Activated CD4-positive, alpha-beta T cell treated with anti-CD3 and anti-CD28 coated beads, Interleukin-2, amount 50 U/mL, for 4 hours (primary cell): ENCODE data around the gene KRTAP12-1.
A peak's percentile ranks its signal among the peaks of the same experiment; 100 is the strongest.

ENCODE experiments used
- DNase-seq, 2 experiments: peaks; one replicate each; pipeline ENCODE4 v3.0.0-alpha.2; 2020

KRTAP12-1 gene

GRCh38 chr21:44710756-44711326, 28.9 kb upstream of the KRTAP12-1 start:
- DNase-seq = no peak

GRCh38 chr21:44710294-44710665, 28.3 kb upstream of the KRTAP12-1 start:
- DNase-seq = no peak

DNA sequence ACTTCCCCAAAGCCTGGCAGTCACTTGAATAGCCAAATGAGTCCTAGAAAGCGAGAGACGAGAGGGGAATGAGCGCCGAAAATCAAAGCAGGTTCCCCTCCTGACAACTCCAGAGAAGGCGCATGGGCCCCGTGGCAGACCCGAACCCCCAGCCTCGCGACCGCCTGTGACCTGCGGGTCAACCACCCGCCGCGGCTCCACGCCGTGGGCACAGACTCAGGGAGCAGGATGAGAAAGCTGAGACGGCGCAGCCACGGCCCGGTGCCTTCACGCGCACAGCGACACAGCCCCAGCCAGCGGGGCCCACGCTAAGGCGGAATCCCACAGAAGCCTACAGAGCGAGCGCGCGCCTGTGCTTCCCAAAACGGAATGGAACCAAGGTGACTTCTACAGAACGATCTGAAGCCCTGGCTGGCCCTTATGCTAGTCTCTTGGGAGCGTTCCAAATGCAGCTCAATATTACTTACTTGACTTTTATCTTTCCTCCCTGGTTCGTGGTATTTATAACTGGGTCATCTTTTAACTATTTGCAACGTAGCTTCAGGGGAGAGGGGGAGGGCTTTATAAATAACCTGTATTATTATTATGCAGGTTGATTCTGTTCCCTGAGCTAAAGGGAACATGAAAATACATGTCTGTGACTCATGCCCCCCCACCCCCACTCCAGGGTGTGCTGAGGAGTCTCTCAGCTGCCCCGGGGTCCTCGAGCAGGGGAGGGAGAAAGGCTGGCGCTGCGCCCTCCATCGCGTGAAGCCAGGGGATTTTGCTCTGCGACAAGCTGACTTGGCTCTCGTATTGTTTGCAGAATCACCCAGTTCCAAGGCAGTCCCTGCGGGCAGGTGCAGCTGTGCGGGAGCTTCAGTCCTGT, 27.7 kb upstream of the KRTAP12-1 start:
- DNase-seq = peak; percentile 20 to 39

GRCh38 chr21:44708866-44709425, 27.0 kb upstream of the KRTAP12-1 start:
- DNase-seq = no peak

DNA sequence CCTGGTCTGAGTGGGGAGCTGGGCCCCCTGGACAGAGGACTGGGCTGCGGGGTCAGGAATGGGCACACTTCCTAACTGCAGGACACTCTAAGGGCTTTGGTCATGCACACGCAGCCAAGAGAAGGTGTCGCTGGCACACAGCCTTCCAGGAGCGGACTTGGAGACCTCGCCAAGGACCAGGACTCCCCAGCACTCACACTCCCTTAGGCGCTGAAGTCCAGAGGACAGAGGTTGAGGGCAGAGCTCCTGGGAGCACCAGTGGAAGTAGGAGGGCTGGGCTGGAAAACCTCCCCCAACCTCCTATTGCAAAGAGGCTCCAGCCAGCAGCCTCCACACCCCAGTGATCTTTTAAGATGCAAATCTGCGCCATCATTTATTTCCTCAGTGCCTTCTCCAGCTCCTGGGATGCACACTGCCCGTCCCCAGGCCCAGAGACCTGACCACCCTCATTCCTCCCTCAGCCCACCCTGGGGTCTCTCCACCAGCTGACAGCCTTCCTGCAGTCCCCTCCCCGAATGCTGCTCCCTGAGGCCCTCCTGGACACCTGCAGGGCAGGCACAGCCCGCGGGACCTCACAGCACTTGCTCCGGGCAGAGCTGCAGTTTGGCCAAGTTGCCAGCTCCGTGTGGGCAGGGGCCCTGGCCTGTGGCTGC, 26.4 kb upstream of the KRTAP12-1 start:
- DNase-seq = no peak

DNA sequence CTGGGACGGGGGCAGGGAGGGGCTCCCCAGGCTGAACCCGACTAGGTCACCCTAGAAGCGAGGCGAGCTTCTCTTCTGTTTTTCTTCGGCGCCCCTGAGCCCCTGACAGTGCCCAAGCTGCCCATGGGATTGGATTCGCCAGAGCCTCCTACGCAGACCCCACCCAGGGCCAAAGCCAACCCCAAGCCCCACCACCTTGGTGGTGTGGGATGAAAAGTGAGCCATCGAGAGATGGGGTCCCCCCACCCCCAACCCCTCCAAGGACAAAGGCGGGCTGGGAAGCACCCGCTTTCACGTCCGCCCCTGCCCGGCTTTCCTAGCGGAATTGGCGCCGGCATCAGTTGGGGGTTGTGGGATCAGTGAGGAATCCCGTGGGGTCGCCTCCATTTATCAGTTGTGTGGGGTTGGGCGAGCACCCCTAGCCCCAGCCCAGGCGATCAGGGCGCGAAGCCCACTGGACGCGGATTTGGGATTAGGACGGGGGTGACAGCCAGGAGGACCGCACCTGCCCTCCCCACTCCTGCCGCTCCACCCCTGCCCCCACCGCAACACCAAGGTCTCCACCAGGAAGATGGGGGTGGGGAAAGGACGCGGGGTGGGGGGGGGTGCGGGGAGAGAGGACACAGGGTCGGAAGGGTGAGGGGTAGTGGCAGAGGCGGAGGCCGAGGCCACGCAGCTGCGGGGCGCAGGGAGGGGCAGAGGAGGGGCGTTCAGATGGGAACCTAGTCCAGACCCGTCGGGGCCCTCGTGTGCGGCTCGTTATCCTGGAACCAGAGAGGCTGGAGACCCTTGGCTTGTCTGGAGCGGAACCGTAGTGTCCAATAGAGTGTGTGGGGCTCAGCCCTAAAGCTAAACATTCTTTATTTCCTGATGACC, 25.0 kb upstream of the KRTAP12-1 start:
- DNase-seq = no peak

GRCh38 chr21:44706026-44706705, 24.2 kb upstream of the KRTAP12-1 start:
- DNase-seq = no peak

- no peak for DNase-seq
These were observed 22.7 kb upstream of the KRTAP12-1 start for GRCh38 chr21:44704636-44705001.

DNA sequence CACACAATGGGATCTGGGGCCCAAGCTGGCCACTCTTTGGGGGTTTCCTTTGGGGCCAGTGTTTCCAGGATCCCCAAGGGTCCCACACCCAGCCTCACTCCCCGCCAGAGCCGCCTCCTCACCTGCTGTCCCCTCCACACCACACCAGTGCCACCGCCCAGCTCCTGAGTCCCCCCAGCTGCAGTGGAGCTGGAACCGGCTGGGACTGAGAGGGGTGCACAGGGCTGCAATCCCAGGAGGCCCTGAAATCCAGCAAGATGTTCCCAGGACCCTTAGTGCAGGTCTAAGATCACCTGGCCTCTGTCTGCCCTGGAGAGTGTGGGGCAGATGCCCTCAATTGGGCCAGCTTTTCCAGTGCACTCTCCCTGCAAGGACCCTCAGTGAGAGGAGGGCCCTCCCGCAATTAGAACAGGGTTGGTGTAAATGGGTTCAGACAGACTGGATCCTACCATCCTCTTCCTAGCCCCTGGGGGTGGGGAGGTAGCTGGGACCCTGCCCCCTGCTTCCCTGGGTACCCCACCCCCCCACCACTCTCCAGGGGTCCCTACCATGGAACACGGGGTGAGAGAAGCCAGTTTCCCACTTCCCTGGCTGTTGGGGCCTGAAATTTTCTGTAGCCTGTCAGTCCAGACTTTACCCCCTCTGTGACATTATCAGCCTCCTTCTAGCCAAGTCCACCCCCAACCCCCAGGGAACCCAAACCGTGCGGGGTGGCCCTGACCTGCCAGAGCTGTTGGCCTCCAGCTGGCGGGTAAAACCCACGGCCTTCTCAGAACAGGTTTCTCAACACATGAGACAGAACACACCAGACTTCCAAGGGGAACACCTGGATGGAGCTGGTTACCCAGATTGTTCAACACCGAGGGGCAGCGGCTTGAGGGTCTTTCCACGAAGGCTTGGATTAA, 22.0 kb upstream of the KRTAP12-1 start:
- no peak for DNase-seq

- DNase-seq = no peak
These were observed 21.2 kb upstream of the KRTAP12-1 start for GRCh38 chr21:44702973-44703730.

DNA sequence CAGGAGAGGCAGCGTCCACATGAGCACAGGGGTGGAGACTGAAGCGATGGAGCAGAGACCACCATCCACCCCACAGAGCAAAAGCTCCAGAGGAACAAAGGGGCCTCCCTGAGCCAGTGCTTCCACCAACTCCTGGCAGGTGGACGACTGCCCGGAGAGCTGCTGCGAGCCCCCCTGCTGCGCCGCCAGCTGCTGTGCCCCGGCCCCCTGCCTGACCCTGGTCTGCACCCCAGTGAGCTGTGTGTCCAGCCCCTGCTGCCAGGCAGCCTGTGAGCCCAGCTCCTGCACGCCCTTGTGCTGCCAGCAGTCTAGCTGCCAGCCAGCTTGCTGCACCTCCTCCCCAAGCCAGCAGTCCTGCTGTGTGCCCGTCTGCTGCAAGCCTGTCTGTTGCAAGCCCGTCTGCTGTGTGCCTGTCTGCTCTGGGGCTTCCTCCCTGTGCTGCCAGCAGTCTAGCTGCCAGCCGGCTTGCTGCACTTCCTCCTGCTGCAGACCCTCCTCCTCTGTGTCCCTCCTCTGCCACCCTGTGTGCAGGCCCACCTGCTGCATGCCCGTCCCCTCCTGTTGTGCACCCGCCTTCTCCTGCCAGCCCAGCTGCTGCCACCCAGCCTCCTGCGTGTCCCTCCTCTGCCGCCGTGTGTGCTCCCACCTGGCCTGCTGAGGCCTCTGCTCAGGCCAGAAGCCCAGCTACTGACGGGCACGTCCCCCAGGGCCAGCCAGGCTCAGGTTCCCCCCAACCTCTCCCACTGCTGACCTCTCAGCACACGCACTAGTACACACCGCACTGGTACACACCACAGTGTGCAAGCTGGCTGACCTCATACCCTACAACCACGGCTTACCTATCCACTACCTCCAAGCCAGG, 20.4 kb upstream of the KRTAP12-1 start:
- DNase-seq = no peak

DNA sequence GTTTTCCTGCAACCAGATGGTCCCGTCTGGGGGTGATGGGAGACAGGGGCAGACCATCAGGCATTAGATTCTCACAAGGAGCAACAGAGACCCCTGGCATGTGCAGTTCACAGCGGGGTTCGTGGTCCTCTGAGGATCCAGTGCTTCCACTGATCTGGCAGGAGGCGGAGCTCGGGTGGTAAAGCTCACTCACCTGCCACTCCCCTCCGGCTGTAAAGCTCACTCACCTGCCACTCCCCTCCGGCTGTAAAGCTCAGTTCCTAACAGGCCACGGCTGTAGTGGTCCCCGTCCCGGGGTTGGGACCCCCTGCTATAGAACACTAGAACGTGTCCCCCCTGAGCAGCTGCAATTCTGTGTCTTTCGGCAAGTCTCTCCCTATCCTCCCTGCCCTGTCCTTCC, 19.6 kb upstream of the KRTAP12-1 start:
- no peak for DNase-seq

DNA sequence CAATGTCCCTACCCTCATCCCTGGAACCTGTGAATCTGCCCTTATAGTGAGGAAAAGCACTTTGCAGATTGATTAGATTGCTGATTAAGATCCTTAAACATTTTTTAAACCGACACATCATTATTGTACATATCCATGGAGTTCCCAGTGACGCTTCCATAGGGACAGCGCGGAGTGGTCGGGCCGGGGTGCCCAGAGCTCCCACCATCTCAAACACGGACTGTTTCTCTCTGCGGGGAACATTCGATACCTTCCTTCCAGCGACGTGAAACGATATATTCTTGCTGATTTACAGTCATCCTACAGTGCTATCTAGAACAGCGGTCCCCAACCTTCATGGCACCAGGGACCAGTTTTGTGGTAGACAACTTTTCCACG, 19.0 kb upstream of the KRTAP12-1 start:
- DNase-seq = no peak

DNA sequence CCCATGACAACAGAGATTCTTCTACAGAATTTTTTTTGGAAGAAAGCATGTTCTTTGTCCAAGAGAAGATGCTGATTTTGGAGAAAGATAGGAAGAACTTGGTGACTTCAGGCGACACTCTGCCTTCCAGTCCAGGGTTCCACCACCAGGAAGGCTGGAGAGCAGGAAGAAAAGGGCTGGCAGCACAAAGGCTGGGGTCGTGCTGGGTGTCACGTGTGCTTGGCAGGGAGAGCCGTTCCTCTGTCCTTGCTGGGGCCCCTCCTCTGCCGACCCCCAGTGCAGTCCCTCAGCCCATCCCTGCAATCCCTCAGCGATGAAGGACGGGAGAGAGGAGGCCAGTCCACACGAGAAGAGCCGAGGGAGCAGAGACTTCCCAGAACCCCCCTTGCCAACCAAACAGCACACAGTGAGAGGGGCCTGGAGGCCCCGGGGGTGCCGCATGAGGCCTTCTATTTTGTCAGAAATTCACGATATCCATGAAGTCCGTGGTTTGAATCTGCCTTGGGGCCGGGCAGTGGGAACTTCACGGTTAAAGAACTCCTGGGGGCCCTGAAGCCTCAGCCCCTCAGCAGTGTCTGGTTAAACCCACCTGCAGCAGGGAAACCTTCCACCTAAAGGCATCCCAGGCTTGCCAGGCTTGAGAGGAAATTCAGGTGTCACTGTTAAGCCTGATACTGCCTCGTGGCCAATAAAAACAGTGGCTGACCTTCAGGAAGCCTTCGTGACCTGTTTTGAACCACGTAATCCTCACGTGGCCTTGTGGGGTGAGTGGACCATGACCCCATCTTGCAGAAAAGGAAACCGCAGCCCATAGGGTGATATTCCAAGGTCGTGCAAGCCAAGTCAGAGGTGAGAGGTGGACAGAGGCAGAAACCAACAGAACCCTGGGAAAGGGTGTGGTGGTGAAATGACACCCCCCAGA, 18.4 kb upstream of the KRTAP12-1 start:
- DNase-seq = no peak

- DNase-seq = no peak
These were observed 17.6 kb upstream of the KRTAP12-1 start for GRCh38 chr21:44699502-44700001.

GRCh38 chr21:44697811-44698734, 16.1 kb upstream of the KRTAP12-1 start:
- DNase-seq = no peak
